ENCODE measurements around the gene HLX.

- no peak for TF ChIP-seq CTCF (IDR thresholded peaks at IDR 0.05)
- TF ChIP-seq POLR2A (IDR thresholded peaks at IDR 0.05) = no peak
- TF ChIP-seq POLR2AphosphoS5 (IDR thresholded peaks at IDR 0.05) = no peak
These were observed 50.1 kb downstream of the HLX start for GRCh38 chr1:220929304-220929703.
